Ectodermal cell (in vitro differentiated cells): Measurements from ENCODE around the gene NTM.

Experiments
- H3K27ac ChIP-seq: 2 replicates; pipeline ENCODE4 v1.7.0; 2013; ENCODE audit warnings: mild to moderate bottlenecking, low read depth, low read length; ENCODE audit not compliant: insufficient read depth, poor library complexity, severe bottlenecking
- H3K27me3 ChIP-seq: 2 replicates; pipeline ENCODE4 v1.7.0; 2013; ENCODE audit warnings: mild to moderate bottlenecking, low read length; ENCODE audit not compliant: insufficient read depth, control insufficient read depth, poor library complexity, severe bottlenecking
- H3K36me3 ChIP-seq: one replicate; pipeline ENCODE4 v1.7.0; 2013; ENCODE audit warnings: low read length; ENCODE audit not compliant: control insufficient read depth, insufficient read depth
- H3K4me1 ChIP-seq: one replicate; pipeline ENCODE4 v1.7.0; 2013; ENCODE audit warnings: low read length; ENCODE audit not compliant: control insufficient read depth, insufficient read depth
- H3K4me3 ChIP-seq: 2 replicates; pipeline ENCODE4 v1.7.0; 2013; ENCODE audit warnings: low read depth, low read length, control low read depth; ENCODE audit not compliant: insufficient read depth
- H3K9me3 ChIP-seq: 2 replicates; pipeline ENCODE4 v1.7.0; 2013; ENCODE audit warnings: mild to moderate bottlenecking, low read length, moderate library complexity; ENCODE audit not compliant: control insufficient read depth
- WGBS, 2 experiments: methylation state at CpG; one replicate each; pipeline ENCODE4 v1.1.7; 2013; ENCODE audit warnings: missing lambda C conversion rate in 2 of 2; 5-methylcytosine and 5-hydroxymethylcytosine counted together

Gene NTM

DNA sequence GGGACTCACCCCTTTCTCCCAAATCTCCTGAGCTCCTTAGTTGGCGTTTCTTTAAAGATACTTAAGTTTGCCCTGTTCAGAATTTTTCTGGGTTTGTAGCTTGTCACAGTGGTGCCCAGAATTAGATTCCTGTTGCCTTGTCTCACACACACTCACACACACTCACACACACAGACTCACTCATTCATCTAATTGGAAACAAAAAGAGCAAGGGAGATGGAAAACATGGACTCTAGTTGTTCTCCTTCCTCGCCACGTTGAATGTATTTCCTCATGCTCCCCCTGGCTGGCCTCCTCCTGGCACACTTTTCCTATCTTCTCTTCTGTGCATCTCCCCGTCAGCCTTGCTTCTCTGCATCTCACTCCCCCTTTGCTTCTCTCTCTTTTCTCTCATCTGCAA is 752.3 kb downstream of the NTM start:
- peaks cover 7% of the 10 kb centered on the region for H3K27me3 ChIP-seq
- 83 to 87% methylated on average over 4 of the region's 4 CpGs for WGBS, 2 experiments
- no peaks in the 10 kb centered on the region for H3K9me3 ChIP-seq
- peaks cover 11% of the 10 kb centered on the region for H3K4me1 ChIP-seq
- H3K27ac ChIP-seq = no peak overlapping the region
- no peaks in the 10 kb centered on the region for H3K36me3 ChIP-seq
- no peak overlapping the region for H3K4me3 ChIP-seq

DNA sequence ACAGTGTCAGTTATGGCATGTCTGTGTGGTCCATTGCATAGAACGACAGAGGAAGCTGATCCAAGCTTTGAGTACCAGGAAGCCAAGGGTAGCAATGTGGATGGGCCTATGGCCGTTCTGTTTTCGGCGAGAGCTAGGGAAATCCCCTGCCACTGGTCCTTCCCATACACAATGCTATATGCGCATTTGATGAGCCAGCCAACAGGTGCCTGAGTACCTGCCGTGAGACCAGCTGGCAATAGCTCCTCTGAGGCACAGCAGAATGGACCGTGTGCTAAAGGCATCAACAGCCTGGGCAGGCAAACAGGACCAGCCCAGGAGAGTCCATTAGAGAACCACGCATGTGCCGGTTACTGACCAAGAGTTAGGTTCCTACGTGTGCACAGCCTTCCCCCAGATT is 753.0 kb downstream of the NTM start:
- Histone ChIP-seq H3K36me3 (no peaks in the 10 kb centered on the region), H3K4me3 (no peak overlapping the region), H3K4me1 (peaks cover 11% of the 10 kb centered on the region), H3K27me3 (peaks cover 7% of the 10 kb centered on the region), H3K9me3 (no peaks in the 10 kb centered on the region), H3K27ac (no peak overlapping the region)
- WGBS, 2 experiments = 61 to 65% methylated on average over 10 of the region's 10 CpGs

DNA sequence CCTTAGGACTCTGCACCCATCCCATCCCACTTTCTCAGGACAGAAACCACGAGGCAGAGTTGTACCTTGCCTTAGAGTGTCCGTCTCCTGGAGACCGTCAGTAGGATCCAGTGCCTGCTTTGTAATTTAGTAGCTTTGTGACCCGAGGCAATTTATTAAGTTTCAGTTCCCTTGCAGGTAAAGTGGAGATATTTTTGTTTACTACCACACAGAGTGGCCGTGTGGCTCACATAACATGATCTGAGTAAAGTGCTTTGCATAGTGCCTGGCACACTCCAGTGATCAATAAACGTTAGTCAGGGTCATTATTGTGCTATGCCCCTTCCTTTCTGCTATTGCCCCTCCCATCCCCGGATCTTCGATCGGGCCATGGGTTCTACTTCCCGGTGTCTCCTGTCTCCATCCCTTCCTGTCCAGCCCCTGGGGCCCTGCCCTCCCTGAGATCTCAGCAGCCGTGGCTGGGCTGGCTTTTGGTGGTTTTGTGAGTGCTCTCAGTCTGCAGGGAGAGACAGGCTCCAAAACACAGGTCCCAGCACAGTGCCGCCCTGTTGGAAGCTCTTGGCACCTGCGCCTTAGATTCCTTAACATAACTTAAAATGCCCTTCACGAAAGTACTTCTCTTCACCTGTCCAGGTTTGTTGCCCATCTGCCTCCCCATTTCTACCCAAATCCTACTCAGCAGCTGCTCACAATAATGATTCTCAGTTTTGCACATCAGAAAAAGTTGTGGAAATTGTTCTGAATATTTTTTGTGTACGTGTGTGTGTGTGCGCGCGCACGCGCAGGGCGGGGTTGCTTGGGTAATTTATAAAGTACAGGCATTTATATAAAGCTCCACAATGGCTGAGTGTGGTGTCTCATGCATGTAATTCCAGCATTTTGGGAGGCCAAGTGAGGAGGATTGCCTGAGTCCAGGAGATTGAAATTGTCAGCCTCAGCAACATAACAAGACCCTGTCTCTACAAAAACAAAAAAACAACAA is 753.7 kb downstream of the NTM start:
- H3K9me3 ChIP-seq = no peaks in the 10 kb centered on the region
- 87 to 89% methylated on average over 21 of the region's 21 CpGs for WGBS, 2 experiments
- no peaks in the 10 kb centered on the region for H3K36me3 ChIP-seq
- H3K27me3 ChIP-seq = peaks cover 7% of the 10 kb centered on the region
- H3K4me3 ChIP-seq = no peak overlapping the region
- H3K4me1 ChIP-seq = peaks cover 11% of the 10 kb centered on the region
- no peak overlapping the region for H3K27ac ChIP-seq

DNA sequence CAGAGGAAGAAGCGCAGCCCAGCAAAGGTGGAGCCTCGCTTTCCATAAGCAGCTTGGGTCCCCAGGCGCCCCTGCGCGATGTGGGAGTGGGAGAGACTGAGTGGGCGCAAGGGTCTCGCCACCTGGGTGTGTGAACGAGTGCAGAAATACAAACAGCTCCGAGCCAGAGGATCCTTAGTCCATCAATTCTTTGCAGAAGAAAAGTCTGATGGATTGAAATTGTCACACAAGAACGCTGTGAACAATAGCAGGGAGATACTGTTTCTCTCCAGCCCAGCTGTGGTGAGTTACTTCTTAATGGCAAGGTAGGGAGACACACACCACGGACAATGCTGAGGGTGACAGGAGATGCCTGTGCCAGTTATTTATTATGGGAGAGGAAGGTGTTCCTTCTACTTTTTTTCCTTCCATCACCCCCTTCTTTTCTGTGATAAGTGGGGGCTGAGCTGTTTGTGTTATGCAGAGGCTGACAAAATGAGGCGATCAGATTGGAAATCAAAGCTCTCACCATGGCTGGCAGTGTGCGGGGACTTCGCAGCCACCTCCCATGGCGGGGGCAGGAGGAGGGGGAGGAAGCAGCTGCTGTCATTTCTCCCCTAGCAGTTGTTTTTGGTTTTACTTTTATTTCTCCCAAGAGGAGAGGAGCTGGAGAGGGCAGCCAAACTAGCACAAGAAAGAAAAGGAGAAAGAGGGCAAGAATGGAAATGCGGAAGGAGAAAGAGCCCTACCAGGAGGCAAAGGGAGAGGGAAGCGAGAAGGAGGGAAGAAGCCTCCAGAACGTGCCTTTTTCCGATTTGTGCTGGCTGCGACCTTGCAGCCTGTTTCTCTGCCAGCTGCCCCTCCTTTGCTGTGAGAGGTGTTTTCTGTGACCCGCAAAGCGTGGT is 755.8 kb downstream of the NTM start:
- H3K27ac ChIP-seq = no peak overlapping the region
- peaks cover 11% of the 10 kb centered on the region for H3K4me1 ChIP-seq
- peaks cover 7% of the 10 kb centered on the region for H3K27me3 ChIP-seq
- peak overlapping the region; percentile 14 for H3K4me3 ChIP-seq
- H3K36me3 ChIP-seq = no peaks in the 10 kb centered on the region
- 31 to 32% methylated on average over 22 of the region's 22 CpGs for WGBS, 2 experiments
- H3K9me3 ChIP-seq = no peaks in the 10 kb centered on the region

DNA sequence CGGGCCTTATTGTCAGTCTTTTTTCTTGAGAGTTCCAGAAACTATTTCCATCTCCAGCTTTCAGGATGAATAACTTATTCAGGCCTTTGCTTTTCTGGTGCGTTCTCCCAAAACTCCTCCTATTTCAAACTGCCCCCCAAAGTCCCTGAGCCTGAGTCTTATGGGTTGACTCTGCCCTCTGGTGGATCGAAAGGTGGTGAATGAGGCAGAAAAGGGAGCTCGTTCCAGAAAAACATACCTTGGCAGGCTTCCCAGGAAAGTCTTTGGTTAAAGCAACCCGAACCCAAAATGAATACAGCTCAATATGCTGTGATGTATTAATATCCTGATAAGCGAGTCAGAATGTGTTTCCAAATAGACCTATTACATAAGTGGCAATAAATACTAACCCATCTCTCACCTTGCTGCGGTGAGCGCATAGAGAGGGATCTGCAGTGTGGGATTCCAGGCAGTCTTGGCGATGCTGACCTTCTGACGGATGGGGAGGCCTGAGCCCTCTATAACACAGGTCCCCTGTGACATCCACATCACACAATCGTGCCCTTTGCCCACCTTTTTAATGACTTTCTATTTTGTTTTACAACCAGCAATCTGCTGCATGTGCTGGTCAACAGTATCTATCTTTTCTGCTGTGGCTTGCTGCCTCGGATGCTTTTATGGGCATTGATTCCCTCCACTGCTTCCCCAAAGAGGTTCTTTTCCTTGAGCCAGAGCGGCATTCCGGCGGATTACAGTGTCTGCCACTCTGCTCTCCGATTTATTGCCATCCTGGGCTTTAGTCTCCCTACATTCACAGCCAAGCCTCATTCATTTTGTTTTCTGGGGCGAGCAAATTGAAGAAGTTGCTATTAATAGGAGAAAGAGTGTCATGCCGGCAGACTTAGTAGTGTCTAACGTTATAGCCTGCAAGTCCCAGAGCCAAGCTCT is 756.8 kb downstream of the NTM start:
- Histone ChIP-seq H3K9me3 (no peaks in the 10 kb centered on the region), H3K4me1 (peaks cover 11% of the 10 kb centered on the region), H3K27ac (no peak overlapping the region), H3K27me3 (peaks cover 7% of the 10 kb centered on the region), H3K36me3 (no peaks in the 10 kb centered on the region), H3K4me3 (no peak overlapping the region)
- 69 to 70% methylated on average over 19 of the region's 19 CpGs for WGBS, 2 experiments

DNA sequence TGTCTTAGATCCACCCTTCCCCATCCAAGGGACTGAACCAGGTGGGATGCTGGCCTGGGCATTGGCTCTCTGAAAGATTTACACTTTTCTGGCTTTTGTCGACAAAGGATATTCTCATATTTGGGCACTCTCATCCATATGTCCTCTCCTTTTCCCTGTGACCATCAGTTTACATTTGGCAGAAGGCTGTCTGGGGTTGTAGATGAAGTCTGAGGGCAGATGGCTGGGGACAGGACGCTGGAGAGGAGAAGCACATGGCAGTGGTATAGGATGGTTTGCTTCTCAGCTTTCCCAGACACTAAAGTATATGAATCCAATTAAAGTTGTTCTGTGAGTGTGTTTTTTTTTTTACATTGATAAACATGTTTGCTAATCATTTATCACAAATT is 757.5 kb downstream of the NTM start:
- 83 to 89% methylated on average over 2 of the region's 2 CpGs for WGBS, 2 experiments
- Histone ChIP-seq H3K36me3 (no peaks in the 10 kb centered on the region), H3K27me3 (peaks cover 7% of the 10 kb centered on the region), H3K4me1 (peaks cover 11% of the 10 kb centered on the region), H3K27ac (no peak overlapping the region), H3K4me3 (no peak overlapping the region), H3K9me3 (no peaks in the 10 kb centered on the region)

DNA sequence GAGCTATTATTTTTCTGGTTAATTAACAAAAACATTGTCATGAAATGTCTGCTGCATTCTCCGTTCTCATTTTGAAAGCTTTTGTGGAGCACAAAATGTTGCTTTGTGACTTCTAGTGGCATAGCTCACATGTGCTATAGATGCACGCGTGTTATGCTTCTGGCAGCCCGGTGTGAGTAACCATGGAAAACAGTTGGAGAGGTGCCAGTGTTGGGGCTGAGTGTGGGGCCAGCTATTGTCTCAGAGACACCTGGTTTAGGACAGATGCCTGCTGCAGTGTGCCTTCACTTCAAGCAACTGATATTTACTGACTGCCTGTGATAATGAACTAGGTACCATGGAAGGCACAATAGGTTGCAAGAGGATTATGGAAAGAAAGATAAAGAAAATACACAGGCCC is 760.6 kb downstream of the NTM start:
- H3K9me3 ChIP-seq = no peaks in the 10 kb centered on the region
- peaks cover 6% of the 10 kb centered on the region for H3K27me3 ChIP-seq
- H3K27ac ChIP-seq = no peak overlapping the region
- H3K36me3 ChIP-seq = no peaks in the 10 kb centered on the region
- H3K4me3 ChIP-seq = no peak overlapping the region
- H3K4me1 ChIP-seq = peaks cover 7% of the 10 kb centered on the region
- WGBS, 2 experiments = 96 to 99% methylated on average over 4 of the region's 4 CpGs

DNA sequence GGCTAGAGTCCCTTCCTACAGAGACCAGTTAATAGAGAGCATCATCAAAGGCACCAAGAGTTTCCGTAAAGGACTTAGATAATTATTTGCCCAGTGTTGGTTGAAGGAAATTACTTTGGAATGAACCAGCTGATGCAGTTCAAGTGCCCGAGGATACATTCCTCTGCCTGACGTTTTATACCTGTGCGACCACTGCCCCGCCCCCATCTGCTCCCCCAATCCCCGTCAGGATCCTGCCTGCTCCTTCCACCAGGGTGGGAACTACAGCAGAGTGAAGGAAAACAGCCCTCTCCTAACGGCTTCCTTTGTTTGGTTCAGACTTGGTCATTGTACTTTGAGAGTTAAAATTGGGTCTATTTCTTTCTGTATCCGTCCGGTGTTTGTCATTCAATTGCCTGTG is 761.5 kb downstream of the NTM start:
- H3K36me3 ChIP-seq = no peaks in the 10 kb centered on the region
- no peak overlapping the region for H3K4me3 ChIP-seq
- H3K9me3 ChIP-seq = no peaks in the 10 kb centered on the region
- 69 to 70% methylated on average over 9 of the region's 9 CpGs for WGBS, 2 experiments
- H3K27ac ChIP-seq = no peak overlapping the region
- H3K4me1 ChIP-seq = no peaks in the 10 kb centered on the region
- no peaks in the 10 kb centered on the region for H3K27me3 ChIP-seq

DNA sequence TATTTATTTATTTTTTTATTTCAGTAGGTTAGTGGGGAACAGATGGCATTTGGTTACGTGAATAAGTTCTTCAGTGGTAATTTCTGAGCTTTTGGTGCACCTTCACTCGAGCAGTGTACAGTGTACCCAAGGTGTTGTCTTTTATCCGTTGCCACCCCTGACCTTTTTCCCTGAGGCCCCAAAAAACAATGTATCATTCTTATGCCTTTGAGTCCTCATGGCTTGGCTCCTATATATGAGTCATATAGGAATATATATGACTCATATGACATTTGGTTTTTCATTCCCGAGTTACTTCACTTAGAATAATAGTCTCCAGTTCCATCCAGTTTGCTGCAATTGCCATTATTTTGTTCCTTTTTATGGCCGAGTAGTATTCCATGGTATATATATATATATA is 763.9 kb downstream of the NTM start:
- 90 to 95% methylated on average over 3 of the region's 5 CpGs for WGBS, 2 experiments

More for the DNA sequence above, 763.9 kb downstream of the NTM start:
- H3K27ac ChIP-seq = no peak overlapping the region
- H3K27me3 ChIP-seq = no peaks in the 10 kb centered on the region
- H3K9me3 ChIP-seq = no peaks in the 10 kb centered on the region
- H3K4me1 ChIP-seq = no peaks in the 10 kb centered on the region
- no peaks in the 10 kb centered on the region for H3K36me3 ChIP-seq
- H3K4me3 ChIP-seq = no peak overlapping the region
